Measurements from ENCODE around the gene PGF. TPM values are rescaled to one million over a fixed set of nuclear protein-coding genes. Genes with fewer than 3 reads are reported as not detected.

The PGF gene
- total and polyA plus RNA-seq, 12 donors = 1.7 to 12.7 (median 4.9) TPM

DNA sequence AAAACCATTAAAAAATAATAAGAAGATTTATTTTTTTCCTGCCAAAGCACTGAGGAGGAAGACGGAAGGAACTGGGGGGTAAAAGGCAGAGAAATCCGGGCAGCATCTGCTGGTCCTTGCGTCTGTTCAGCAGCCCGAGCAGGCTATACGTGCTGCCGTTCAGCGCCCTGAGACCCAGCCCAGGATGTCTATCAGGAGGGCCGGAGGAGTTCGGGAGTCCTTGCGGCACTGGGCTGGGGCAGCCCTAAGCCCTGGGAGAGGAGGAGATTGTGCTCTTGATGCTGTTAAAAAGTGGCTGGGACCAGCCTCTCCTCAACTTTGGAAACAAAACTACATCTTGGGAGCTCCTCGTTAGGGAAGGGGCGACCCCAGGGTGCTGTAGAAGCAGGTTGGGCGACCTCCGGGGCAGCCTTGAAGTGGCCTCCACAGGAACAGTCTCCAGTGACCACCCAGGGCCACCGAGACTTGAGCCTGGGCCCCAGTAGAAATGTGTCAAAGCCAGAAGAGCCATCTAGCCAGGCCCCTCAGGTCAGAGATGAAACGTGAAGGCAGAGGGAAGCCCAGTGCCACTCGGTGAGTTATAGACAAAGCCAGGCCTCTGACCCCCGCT is 14.3 kb downstream of the PGF start:
- intact Hi-C loops (cut with DNase I) = loop anchor here in 1 of 2 donors (10.0 kb wide), 1 partner anchor 64 kb away; the partner anchor contains the start of gene EIF2B2
- no peaks in the 10 kb centered on the region for H3K27me3 ChIP-seq
- no peak for TF ChIP-seq POLR2A (IDR thresholded peaks at IDR 0.05)
- TF ChIP-seq, protein P1, sequence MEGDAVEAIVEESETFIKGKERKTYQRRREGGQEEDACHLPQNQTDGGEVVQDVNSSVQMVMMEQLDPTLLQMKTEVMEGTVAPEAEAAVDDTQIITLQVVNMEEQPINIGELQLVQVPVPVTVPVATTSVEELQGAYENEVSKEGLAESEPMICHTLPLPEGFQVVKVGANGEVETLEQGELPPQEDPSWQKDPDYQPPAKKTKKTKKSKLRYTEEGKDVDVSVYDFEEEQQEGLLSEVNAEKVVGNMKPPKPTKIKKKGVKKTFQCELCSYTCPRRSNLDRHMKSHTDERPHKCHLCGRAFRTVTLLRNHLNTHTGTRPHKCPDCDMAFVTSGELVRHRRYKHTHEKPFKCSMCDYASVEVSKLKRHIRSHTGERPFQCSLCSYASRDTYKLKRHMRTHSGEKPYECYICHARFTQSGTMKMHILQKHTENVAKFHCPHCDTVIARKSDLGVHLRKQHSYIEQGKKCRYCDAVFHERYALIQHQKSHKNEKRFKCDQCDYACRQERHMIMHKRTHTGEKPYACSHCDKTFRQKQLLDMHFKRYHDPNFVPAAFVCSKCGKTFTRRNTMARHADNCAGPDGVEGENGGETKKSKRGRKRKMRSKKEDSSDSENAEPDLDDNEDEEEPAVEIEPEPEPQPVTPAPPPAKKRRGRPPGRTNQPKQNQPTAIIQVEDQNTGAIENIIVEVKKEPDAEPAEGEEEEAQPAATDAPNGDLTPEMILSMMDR (IDR thresholded peaks at IDR 0.05) = no peak
- no peaks in the 10 kb centered on the region for H3K9me3 ChIP-seq (replicated peaks in 1 of 3)
- DNase-seq = no peak
- WGBS, 4 donors = 70 to 86% (median 84%) methylated on average over 13 to 18 of the region's 18 CpGs
- peaks cover 20 to 39% of the 10 kb centered on the region in 2 donors for H3K4me1 ChIP-seq (replicated peaks in 1 of 2)
- H3K4me3 ChIP-seq = no peak overlapping the region
- H3K27ac ChIP-seq = peak overlapping the region; percentile 24 to 87 (median 79)
- no peaks in the 10 kb centered on the region for H3K36me3 ChIP-seq (replicated peaks in 1 of 2)

DNA sequence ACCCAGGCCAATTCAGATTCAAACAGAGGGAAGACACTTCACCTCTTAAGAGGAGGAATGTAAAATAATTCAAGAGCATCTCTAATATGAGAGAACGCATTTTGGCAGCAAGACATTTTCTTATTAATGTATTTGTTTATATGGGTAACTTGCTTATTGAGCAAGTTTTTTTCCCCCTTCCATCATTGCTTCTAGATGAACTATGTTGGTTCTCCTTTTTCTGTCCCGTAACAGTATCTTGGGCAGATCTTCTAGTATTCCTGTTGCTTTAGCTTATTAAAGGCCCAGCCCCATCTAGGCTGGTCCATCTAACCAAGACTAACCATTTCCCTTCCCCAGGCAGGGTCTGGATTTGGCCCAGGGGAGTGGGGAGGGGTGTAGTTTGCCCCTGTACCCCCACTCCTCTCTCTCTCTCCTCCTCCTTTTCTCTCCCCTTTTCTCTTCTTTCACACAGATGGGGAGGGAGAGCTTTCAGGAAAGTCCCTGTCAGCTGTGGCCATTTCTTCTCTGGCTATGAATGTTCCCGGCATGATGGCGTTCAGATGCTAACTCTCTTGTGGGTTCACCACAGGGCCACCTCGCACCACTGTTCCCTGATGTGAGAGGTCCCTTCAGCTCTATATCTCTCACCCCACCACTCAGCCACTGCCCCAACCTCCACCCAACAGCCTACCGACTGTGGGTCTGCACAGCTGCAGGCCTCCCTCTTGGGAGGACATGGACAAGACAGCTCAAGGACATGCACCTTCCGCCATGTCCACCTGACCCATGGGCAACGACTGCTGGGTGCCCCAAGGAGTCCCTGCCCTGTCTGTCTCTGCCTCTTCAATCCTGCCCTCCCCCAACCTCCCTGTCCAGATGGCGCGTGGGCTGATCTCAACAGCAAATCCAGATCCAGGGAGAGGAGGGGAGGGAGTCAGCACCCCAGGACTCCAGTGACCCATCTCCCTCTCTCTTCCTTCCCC is 16.6 kb downstream of the PGF start:
- H3K9me3 ChIP-seq (replicated peaks in 1 of 3) = no peaks in the 10 kb centered on the region
- intact Hi-C loops (cut with DNase I) = no loop called here
- WGBS, 4 donors = 87 to 90% (median 89%) methylated on average over 10 of the region's 10 CpGs
- H3K27ac ChIP-seq = peak overlapping the region in 4 of 5 donors; percentile 69 to 87 (median 77)
- H3K4me3 ChIP-seq = no peak overlapping the region
- no peak for TF ChIP-seq POLR2A (IDR thresholded peaks at IDR 0.05)
- TF ChIP-seq, protein P1 (IDR thresholded peaks at IDR 0.05) = no peak
- H3K36me3 ChIP-seq (replicated peaks in 1 of 2) = no peaks in the 10 kb centered on the region
- no peaks in the 10 kb centered on the region for H3K27me3 ChIP-seq
- DNase-seq = no peak
- peaks cover 20 to 39% of the 10 kb centered on the region in 2 donors for H3K4me1 ChIP-seq (replicated peaks in 1 of 2)

DNA sequence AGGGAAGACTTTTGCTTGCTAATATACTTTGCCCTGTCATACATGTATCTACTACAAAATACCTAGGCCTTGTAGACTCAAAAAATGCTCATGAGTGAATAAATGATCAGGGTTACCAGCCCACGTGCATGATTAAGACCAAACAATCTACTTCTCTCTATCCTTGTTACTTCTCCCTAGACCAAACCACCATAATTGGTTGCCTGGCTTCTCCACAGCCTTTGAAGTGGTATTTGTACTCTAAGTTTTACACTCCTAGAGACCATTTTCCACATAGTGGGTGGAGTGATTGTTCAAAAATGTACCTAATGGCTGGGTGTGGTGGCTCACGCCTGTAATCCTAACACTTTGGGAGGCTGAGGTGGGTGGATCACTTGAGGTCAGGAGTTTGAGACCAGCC is 18.2 kb downstream of the PGF start:
- WGBS, 4 donors = 82 to 91% (median 87%) methylated on average over 2 of the region's 2 CpGs
- TF ChIP-seq, protein P1 (IDR thresholded peaks at IDR 0.05) = no peak
- no peak for TF ChIP-seq POLR2A (IDR thresholded peaks at IDR 0.05)
- DNase-seq = no peak
- H3K27ac ChIP-seq = no peak overlapping the region
- H3K4me1 ChIP-seq (replicated peaks in 1 of 2) = peaks cover 20 to 34% of the 10 kb centered on the region in 2 donors
- no peaks in the 10 kb centered on the region for H3K36me3 ChIP-seq (replicated peaks in 1 of 2)
- intact Hi-C loops (cut with DNase I) = no loop called here
- H3K27me3 ChIP-seq = no peaks in the 10 kb centered on the region
- H3K9me3 ChIP-seq (replicated peaks in 1 of 3) = no peaks in the 10 kb centered on the region
- no peak overlapping the region for H3K4me3 ChIP-seq

DNA sequence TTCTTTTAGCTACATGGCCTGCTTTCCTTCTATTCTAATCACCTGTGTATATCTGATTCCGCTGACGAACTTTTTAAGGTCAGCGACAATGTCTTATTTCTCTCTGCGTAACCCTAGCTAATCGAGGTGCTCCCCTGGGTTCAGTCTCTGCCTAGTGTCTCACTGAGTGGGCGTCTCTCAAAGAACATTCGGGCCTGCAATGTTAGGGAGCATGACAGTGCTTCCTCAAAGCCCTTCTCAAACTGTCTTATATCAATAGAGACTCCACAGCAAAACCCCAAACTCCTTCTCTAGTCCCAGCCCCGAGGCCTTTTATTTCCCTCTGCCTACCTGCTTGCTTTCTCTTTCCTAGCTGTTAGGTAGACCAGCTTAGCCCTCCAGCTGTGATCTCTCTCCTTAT is 18.7 kb downstream of the PGF start:
- H3K4me1 ChIP-seq (replicated peaks in 1 of 2) = peaks cover 20 to 30% of the 10 kb centered on the region in 2 donors
- TF ChIP-seq, protein P1 (IDR thresholded peaks at IDR 0.05) = no peak
- TF ChIP-seq POLR2A (IDR thresholded peaks at IDR 0.05) = no peak
- H3K4me3 ChIP-seq = no peak overlapping the region
- intact Hi-C loops (cut with DNase I) = no loop called here
- no peaks in the 10 kb centered on the region for H3K36me3 ChIP-seq (replicated peaks in 1 of 2)
- H3K9me3 ChIP-seq (replicated peaks in 1 of 3) = no peaks in the 10 kb centered on the region
- no peak for DNase-seq
- H3K27me3 ChIP-seq = no peaks in the 10 kb centered on the region
- 88 to 91% (median 88%) methylated on average over 8 of the region's 8 CpGs for WGBS, 4 donors
- no peak overlapping the region for H3K27ac ChIP-seq

Measured in adrenal gland (tissue), 12 donors.